ENCODE data around the gene KCNC4. TPM values are rescaled to one million over a fixed set of nuclear protein-coding genes. Genes with fewer than 3 reads are reported as not detected.

The KCNC4 gene
- total RNA-seq, 4 donors from 2014 or later = 4.2 to 10.9 (median 6.5) TPM

- 84 to 90% methylated on average over 6 of the region's 6 CpGs for WGBS, 2 donors
These were observed 20.9 kb upstream of the KCNC4 start for GRCh38 chr1:110189181-110189580.

GRCh38 chr1:110190282-110190929 lies 19.7 kb upstream of the KCNC4 start:
- H3K4me1 ChIP-seq = peaks cover 0 to 18% (median 0%) of the 10 kb centered on the region in 3 donors
- WGBS, 2 donors = 56 to 65% methylated on average over 4 to 6 of the region's 8 CpGs
- no peak overlapping the region for H3K4me3 ChIP-seq
- no peaks in the 10 kb centered on the region for H3K9me3 ChIP-seq
- no peak for TF ChIP-seq CTCF (IDR thresholded peaks at IDR 0.05)
- no peak for TF ChIP-seq POLR2A (IDR thresholded peaks at IDR 0.05)
- DNase-seq = no peak
- H3K27ac ChIP-seq = no peak overlapping the region
- intact Hi-C loops (cut with DNase I) = no loop called here
- peaks cover 0 to under 1% (median 0%) of the 10 kb centered on the region in 4 donors for H3K27me3 ChIP-seq
- no peaks in the 10 kb centered on the region for H3K36me3 ChIP-seq

More at GRCh38 chr1:110189181-110189580, 20.9 kb upstream of the KCNC4 start:
- H3K36me3 ChIP-seq = no peaks in the 10 kb centered on the region
- intact Hi-C loops (cut with DNase I) = no loop called here
- peaks cover 0 to 18% (median 0%) of the 10 kb centered on the region in 3 donors for H3K4me1 ChIP-seq
- no peak for DNase-seq
- TF ChIP-seq POLR2A (IDR thresholded peaks at IDR 0.05) = no peak
- no peak for TF ChIP-seq CTCF (IDR thresholded peaks at IDR 0.05)
- peaks cover 0 to 12% (median 0%) of the 10 kb centered on the region in 4 donors for H3K27me3 ChIP-seq
- H3K27ac ChIP-seq = no peak overlapping the region
- H3K4me3 ChIP-seq = no peak overlapping the region
- no peaks in the 10 kb centered on the region for H3K9me3 ChIP-seq

- intact Hi-C loops (cut with DNase I) = no loop called here
- no peak for DNase-seq
- Histone ChIP-seq H3K9me3 (no peaks in the 10 kb centered on the region), H3K36me3 (no peaks in the 10 kb centered on the region), H3K4me1 (peaks cover 0 to 18% (median 0%) of the 10 kb centered on the region in 3 donors), H3K27ac (no peak overlapping the region), H3K27me3 (no peaks in the 10 kb centered on the region), H3K4me3 (no peak overlapping the region)
- 92 to 100% methylated on average over 2 to 3 of the region's 8 CpGs for WGBS, 2 donors
- TF ChIP-seq POLR2A (IDR thresholded peaks at IDR 0.05) (no peak), CTCF (IDR thresholded peaks at IDR 0.05) (no peak)
These were observed 17.6 kb upstream of the KCNC4 start for GRCh38 chr1:110192541-110192940.

- H3K9me3 ChIP-seq = no peaks in the 10 kb centered on the region
- H3K4me3 ChIP-seq = no peak overlapping the region
- no peak for DNase-seq
- intact Hi-C loops (cut with DNase I) = no loop called here
- H3K27me3 ChIP-seq = no peaks in the 10 kb centered on the region
- peaks cover 0 to 3% (median 0%) of the 10 kb centered on the region in 3 donors for H3K4me1 ChIP-seq
- WGBS, 2 donors = 72 to 100% methylated on average over 1 to 7 of the region's 10 CpGs
- TF ChIP-seq POLR2A (IDR thresholded peaks at IDR 0.05) (no peak), CTCF (IDR thresholded peaks at IDR 0.05) (no peak)
- H3K36me3 ChIP-seq = no peaks in the 10 kb centered on the region
- no peak overlapping the region for H3K27ac ChIP-seq
These were observed 14.9 kb upstream of the KCNC4 start for GRCh38 chr1:110195196-110195595.

GRCh38 chr1:110196917-110197765 lies 13.0 kb upstream of the KCNC4 start:
- no peak for TF ChIP-seq POLR2A (IDR thresholded peaks at IDR 0.05)
- peak; percentile 64 to 88 (median 79) for TF ChIP-seq CTCF (IDR thresholded peaks at IDR 0.05)
- H3K27me3 ChIP-seq = no peaks in the 10 kb centered on the region
- H3K9me3 ChIP-seq = no peaks in the 10 kb centered on the region
- intact Hi-C loops (cut with DNase I) = no loop called here
- no peak overlapping the region for H3K4me3 ChIP-seq
- WGBS, 2 donors = 55 to 63% methylated on average over 8 to 9 of the region's 12 CpGs
- no peaks in the 10 kb centered on the region for H3K36me3 ChIP-seq
- H3K27ac ChIP-seq = no peak overlapping the region
- no peak for DNase-seq
- no peaks in the 10 kb centered on the region for H3K4me1 ChIP-seq
